ENCODE data around the gene PRKCH.

- TF ChIP-seq POLR2A (IDR thresholded peaks at IDR 0.05; ENCODE audit: low read length) (no peak), GATA1 (IDR thresholded peaks at IDR 0.05; ENCODE audit: low read depth, low read length) (no peak)
Measured at GRCh38 chr14:61437381-61437780, 116.0 kb downstream of the PRKCH start.
